GM12878 (cell line): ENCODE measurements around the gene HERC5. TPM values are rescaled to one million over a fixed set of nuclear protein-coding genes. Genes with fewer than 3 reads are reported as not detected.
A peak's percentile ranks its signal among the peaks of the same experiment; 100 is the strongest.

Source experiments
- FOXM1 ChIP-seq: IDR thresholded peaks from 2 replicates; pipeline ENCODE4 v1.6.1; 2012; ENCODE audit warnings: low read depth, mild to moderate bottlenecking, inconsistent platforms, low read length, moderate library complexity
- IRF4 ChIP-seq: IDR thresholded peaks from 2 replicates; pipeline ENCODE4 v1.6.1; 2011; ENCODE audit warnings: low read depth, low read length
- NFYB ChIP-seq: IDR thresholded peaks from 2 replicates; pipeline ENCODE4 v1.6.1; 2011; ENCODE audit warnings: low read depth, mild to moderate bottlenecking, low read length, improper control_type of control experiment, moderate library complexity; ENCODE audit not compliant: insufficient read depth
- RAD51 ChIP-seq: fragments of 450-650 bp; IDR thresholded peaks from 2 replicates; pipeline ENCODE4 v1.6.1; 2016; ENCODE audit warnings: moderate library complexity, mild to moderate bottlenecking, inconsistent platforms
- ZBTB40 ChIP-seq: fragments of 450-650 bp; IDR thresholded peaks from 2 replicates; pipeline ENCODE4 v1.6.1; 2016; ENCODE audit warnings: mild to moderate bottlenecking, moderate library complexity, borderline replicate concordance
- polyA plus RNA-seq, 11 experiments: library from polyadenylated mRNA; depleted of rRNA in 4 of 11; unstranded in 6 of 11; stranded (reverse) in 5 of 11; fragments of >200 nt; fragmentation: Nextera tagmentation in 4 of 11; fragmentation: Illumina TruSeq in 1 of 11; extraction: Ambion mirVana in 4 of 11; extraction: Trizol in 1 of 11; gene quantifications; 1 replicate in 1 of 11; 2 replicates in 10 of 11; pipeline versions ENCODE4 v1.2.1 to v1.2.3, GENCODE V29; 2011 to 2016; ENCODE audit warnings: inconsistent platforms in 2 of 11, missing spikeins in 2 of 11, low read depth in 1 of 11
- total RNA-seq, 4 experiments: library from RNA; depleted of rRNA in 3 of 4; stranded (reverse); fragments of >200 nt in 3 of 4; fragmentation: Illumina TruSeq in 1 of 4; extraction: Trizol in 1 of 4; gene quantifications; 2 replicates each; pipeline versions ENCODE4 v1.2.1 to v1.2.3, GENCODE V29; 2013 to 2021
- TF ChIP-seq, protein P1 (sequence below): fragments of 450-650 bp; formaldehyde crosslinking; IDR thresholded peaks from 2 replicates; pipeline ENCODE4 v1.5.0; 2022; ENCODE audit warnings: mild to moderate bottlenecking, missing genetic modification characterization

Gene HERC5
- total and polyA plus RNA-seq, 10 of the 15 experiments (the other 5 are each of a cell fraction or from before 2014, with no cell fraction given): 12.5 to 60.7 (median 25.1) TPM

- TF ChIP-seq, protein P1, sequence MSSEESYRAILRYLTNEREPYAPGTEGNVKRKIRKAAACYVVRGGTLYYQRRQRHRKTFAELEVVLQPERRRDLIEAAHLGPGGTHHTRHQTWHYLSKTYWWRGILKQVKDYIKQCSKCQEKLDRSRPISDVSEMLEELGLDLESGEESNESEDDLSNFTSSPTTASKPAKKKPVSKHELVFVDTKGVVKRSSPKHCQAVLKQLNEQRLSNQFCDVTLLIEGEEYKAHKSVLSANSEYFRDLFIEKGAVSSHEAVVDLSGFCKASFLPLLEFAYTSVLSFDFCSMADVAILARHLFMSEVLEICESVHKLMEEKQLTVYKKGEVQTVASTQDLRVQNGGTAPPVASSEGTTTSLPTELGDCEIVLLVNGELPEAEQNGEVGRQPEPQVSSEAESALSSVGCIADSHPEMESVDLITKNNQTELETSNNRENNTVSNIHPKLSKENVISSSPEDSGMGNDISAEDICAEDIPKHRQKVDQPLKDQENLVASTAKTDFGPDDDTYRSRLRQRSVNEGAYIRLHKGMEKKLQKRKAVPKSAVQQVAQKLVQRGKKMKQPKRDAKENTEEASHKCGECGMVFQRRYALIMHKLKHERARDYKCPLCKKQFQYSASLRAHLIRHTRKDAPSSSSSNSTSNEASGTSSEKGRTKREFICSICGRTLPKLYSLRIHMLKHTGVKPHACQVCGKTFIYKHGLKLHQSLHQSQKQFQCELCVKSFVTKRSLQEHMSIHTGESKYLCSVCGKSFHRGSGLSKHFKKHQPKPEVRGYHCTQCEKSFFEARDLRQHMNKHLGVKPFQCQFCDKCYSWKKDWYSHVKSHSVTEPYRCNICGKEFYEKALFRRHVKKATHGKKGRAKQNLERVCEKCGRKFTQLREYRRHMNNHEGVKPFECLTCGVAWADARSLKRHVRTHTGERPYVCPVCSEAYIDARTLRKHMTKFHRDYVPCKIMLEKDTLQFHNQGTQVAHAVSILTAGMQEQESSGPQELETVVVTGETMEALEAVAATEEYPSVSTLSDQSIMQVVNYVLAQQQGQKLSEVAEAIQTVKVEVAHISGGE (CRISPR knock-in tag): no peak
- TF ChIP-seq NFYB: no peak
- TF ChIP-seq ZBTB40: peak; percentile 44; the same call in 1 of the 2 replicates
- TF ChIP-seq FOXM1: no peak
- peak; percentile 84 for TF ChIP-seq RAD51
- 0 out of 2 replicates have a peak, but pooled peaks have one; percentile 21 for TF ChIP-seq IRF4
Measured at GRCh38 chr4:88456670-88457306, at the start of gene HERC5 (continued).
